HCT116 (cell line): ENCODE results near the gene CAPZB. TPM values are rescaled to one million over a fixed set of nuclear protein-coding genes. Genes with fewer than 3 reads are reported as not detected.

Experiments
- ATAC-seq: fragments of 200-7000 bp; cut with Tn5 transposase; 2 replicates; pipeline ENCODE4 v1.9.1; 2020; ENCODE audit warnings: mild to moderate bottlenecking, moderate library complexity
- BruUV-seq: library from RNA; stranded (reverse); fragments of 400-500 nt; replicated peaks from 2 replicates; lab custom pipeline; 2021; lab: Mats Ljungman, UMichigan
- CTCF ChIA-PET: fragments of 300-600 bp; sonication (Branson Sonifier 250); formaldehyde crosslinking; loops from one replicate; lab custom pipeline; 2021; ENCODE audit warnings: antibody characterized with exemption; lab: Charles Lee
- POLR2A ChIA-PET: fragments of 300-600, 350-600 bp; sonication (Branson Sonifier 250); formaldehyde crosslinking; loops from one replicate; lab custom pipeline; 2021; ENCODE audit warnings: antibody characterized with exemption; lab: Charles Lee
- RAD21 ChIA-PET, 2 experiments: fragments of 300-600 bp; sonication (Branson Sonifier 250); formaldehyde crosslinking; loops; one replicate each; lab custom pipeline; 2023; ENCODE audit warnings: low total read pairs in 2 of 2; ENCODE audit not compliant: uncharacterized antibody in 2 of 2, unreplicated experiment in 2 of 2, low non-redundant PET in 1 of 2; lab: Charles Lee
- DNase-seq: peaks from one replicate; pipeline ENCODE4 v3.0.0-alpha.2; 2010; ENCODE audit warnings: low read depth, low spot score
- H2AFZ ChIP-seq: fragments of 200-600 bp; shearing (Covaris generic), sonication (generic); 2 replicates; pipeline ENCODE4 v1.6.1; 2017; ENCODE audit warnings: low read depth, mixed run types, mixed read lengths, antibody characterized with exemption, low read length; ENCODE audit not compliant: poor library complexity, severe bottlenecking
- H3K27ac ChIP-seq: 2 replicates; pipeline ENCODE4 v1.5.1; 2012; ENCODE audit warnings: low read depth, low read length
- H3K27me3 ChIP-seq: fragments of 200-600 bp; sonication (generic); 2 replicates; pipeline ENCODE4 v1.6.1; 2016; ENCODE audit warnings: mixed run types, low read length, mixed read lengths; ENCODE audit not compliant: insufficient read depth
- H3K36me3 ChIP-seq, 2 experiments: fragments of 200-500 bp in 1 of 2; fragments of 200-600 bp in 1 of 2; sonication (Bioruptor generic) in 1 of 2; sonication (generic) in 1 of 2; 2 replicates each; pipeline versions ENCODE4 v1.5.1 to v1.6.1; 2014 to 2016; ENCODE audit warnings: low read length in 2 of 2, inconsistent platforms in 1 of 2, mixed read lengths in 1 of 2, mixed run types in 1 of 2; ENCODE audit not compliant: insufficient read depth in 2 of 2, control insufficient read depth in 1 of 2
- H3K4me1 ChIP-seq, 2 experiments: fragments of 200-600 bp in 1 of 2; sonication (generic) in 1 of 2; 2 replicates each; pipeline versions ENCODE4 v1.5.1 to v1.6.1; 2012 to 2017; ENCODE audit warnings: low read length in 2 of 2, inconsistent platforms in 1 of 2, mild to moderate bottlenecking in 1 of 2, mixed read lengths in 1 of 2, mixed run types in 1 of 2, moderate library complexity in 1 of 2; ENCODE audit not compliant: insufficient read depth in 2 of 2, control insufficient read depth in 1 of 2
- H3K4me2 ChIP-seq: fragments of 200-600 bp; sonication (generic); 2 replicates; pipeline ENCODE4 v1.6.1; 2017; ENCODE audit warnings: mixed run types, low read length, mixed read lengths
- H3K4me3 ChIP-seq, 2 experiments: fragments of 200-600 bp in 1 of 2; sonication (generic) in 1 of 2; replicated peaks in 1 of 2; 2 replicates each; pipeline ENCODE4 v1.5.1; 2011 to 2016; ENCODE audit warnings: low read length in 2 of 2, control low read depth in 1 of 2, low read depth in 1 of 2, mild to moderate bottlenecking in 1 of 2, mixed read lengths in 1 of 2, mixed run types in 1 of 2
- H3K79me2 ChIP-seq: fragments of 200-600 bp; sonication (generic); 2 replicates; pipeline ENCODE4 v1.6.1; 2017; ENCODE audit warnings: mild to moderate bottlenecking, mixed run types, low read length, moderate library complexity, mixed read lengths; ENCODE audit not compliant: insufficient read depth
- H3K9ac ChIP-seq: fragments of 200-600 bp; sonication (generic); 2 replicates; pipeline ENCODE4 v1.6.1; 2016; ENCODE audit warnings: low read length, mixed read lengths
- H3K9me2 ChIP-seq: fragments of 200-600 bp; sonication (generic), shearing (Covaris generic); 2 replicates; pipeline ENCODE4 v1.6.1; 2017; ENCODE audit warnings: mixed run types, mild to moderate bottlenecking, moderate library complexity; ENCODE audit not compliant: insufficient read depth
- H3K9me3 ChIP-seq, 2 experiments: fragments of 200-500 bp in 1 of 2; fragments of 200-600 bp in 1 of 2; sonication (Bioruptor generic) in 1 of 2; sonication (generic) in 1 of 2; 2 replicates each; pipeline ENCODE4 v1.6.1; 2014 to 2017; ENCODE audit warnings: low read length in 2 of 2, mixed read lengths in 2 of 2, inconsistent platforms in 1 of 2, low read depth in 1 of 2, mild to moderate bottlenecking in 1 of 2, mixed run types in 1 of 2, moderate library complexity in 1 of 2; ENCODE audit not compliant: control insufficient read depth in 1 of 2, insufficient read depth in 1 of 2
- H4K20me1 ChIP-seq: fragments of 200-600 bp; sonication (generic), shearing (Covaris generic); 2 replicates; pipeline ENCODE4 v1.6.1; 2017; ENCODE audit warnings: mixed run types, mild to moderate bottlenecking, moderate library complexity; ENCODE audit not compliant: insufficient read depth
- CEBPB ChIP-seq: IDR thresholded peaks from 2 replicates; pipeline ENCODE4 v1.6.1; 2012; ENCODE audit warnings: low read depth
- ELF1 ChIP-seq: IDR thresholded peaks from 2 replicates; pipeline ENCODE4 v1.6.1; 2012; ENCODE audit warnings: low read depth, borderline replicate concordance
- EZH2 ChIP-seq: fragments of 200-600 bp; sonication (generic); IDR thresholded peaks from 2 replicates; pipeline ENCODE4 v1.6.1; 2017; ENCODE audit warnings: antibody characterized with exemption, mixed run types
- JUND ChIP-seq: IDR thresholded peaks from 2 replicates; pipeline ENCODE4 v1.6.1; 2012
- POLR2AphosphoS5 ChIP-seq: IDR thresholded peaks from 2 replicates; pipeline ENCODE4 v1.6.1; 2011; ENCODE audit warnings: mild to moderate bottlenecking, low read depth, low read length, moderate library complexity
- RAD21 ChIP-seq: IDR thresholded peaks from 2 replicates; pipeline ENCODE4 v1.6.1; 2012; ENCODE audit warnings: low read depth, mild to moderate bottlenecking
- REST ChIP-seq: IDR thresholded peaks from 2 replicates; pipeline ENCODE4 v1.6.1; 2012; ENCODE audit warnings: low read depth
- SIN3A ChIP-seq: IDR thresholded peaks from 2 replicates; pipeline ENCODE4 v1.6.1; 2012; ENCODE audit warnings: low read depth
- SP1 ChIP-seq: IDR thresholded peaks from 2 replicates; pipeline ENCODE4 v1.6.1; 2012; ENCODE audit warnings: low read depth
- SRF ChIP-seq: IDR thresholded peaks from 2 replicates; pipeline ENCODE4 v1.6.1; 2012; ENCODE audit warnings: low read depth
- TCF7L2 ChIP-seq: IDR thresholded peaks from 2 replicates; pipeline ENCODE4 v1.7.0; 2011; ENCODE audit warnings: borderline replicate concordance, inconsistent platforms; ENCODE audit not compliant: insufficient read depth, insufficient read length; ENCODE audit errors: extremely low read depth
- ZNF274 ChIP-seq: fragments of 200-500 bp; sonication (Bioruptor generic); IDR thresholded peaks from 2 replicates; pipeline ENCODE4 v1.6.1; 2014; ENCODE audit warnings: mild to moderate bottlenecking, low read depth, low read length, inconsistent platforms
- intact Hi-C: fragments of 100-400 bp; cut with micrococcal nuclease; formaldehyde crosslinking; loops from 2 replicates; pipeline ENCODE4 v1.10.0; 2022
- total RNA-seq: library from RNA; stranded (reverse); gene quantifications from one replicate; pipeline ENCODE4 v1.2.1, GENCODE V29; 2021; ENCODE audit not compliant: unreplicated experiment
- TF ChIP-seq, protein P1 (sequence below): IDR thresholded peaks from 2 replicates; pipeline ENCODE4 v1.6.1; 2011; ENCODE audit warnings: mild to moderate bottlenecking, low read length, moderate library complexity; ENCODE audit not compliant: insufficient replicate concordance; ENCODE audit errors: extremely low read depth

CAPZB gene
- total RNA-seq, 1 experiment from 2014 or later, result 203 TPM

DNA sequence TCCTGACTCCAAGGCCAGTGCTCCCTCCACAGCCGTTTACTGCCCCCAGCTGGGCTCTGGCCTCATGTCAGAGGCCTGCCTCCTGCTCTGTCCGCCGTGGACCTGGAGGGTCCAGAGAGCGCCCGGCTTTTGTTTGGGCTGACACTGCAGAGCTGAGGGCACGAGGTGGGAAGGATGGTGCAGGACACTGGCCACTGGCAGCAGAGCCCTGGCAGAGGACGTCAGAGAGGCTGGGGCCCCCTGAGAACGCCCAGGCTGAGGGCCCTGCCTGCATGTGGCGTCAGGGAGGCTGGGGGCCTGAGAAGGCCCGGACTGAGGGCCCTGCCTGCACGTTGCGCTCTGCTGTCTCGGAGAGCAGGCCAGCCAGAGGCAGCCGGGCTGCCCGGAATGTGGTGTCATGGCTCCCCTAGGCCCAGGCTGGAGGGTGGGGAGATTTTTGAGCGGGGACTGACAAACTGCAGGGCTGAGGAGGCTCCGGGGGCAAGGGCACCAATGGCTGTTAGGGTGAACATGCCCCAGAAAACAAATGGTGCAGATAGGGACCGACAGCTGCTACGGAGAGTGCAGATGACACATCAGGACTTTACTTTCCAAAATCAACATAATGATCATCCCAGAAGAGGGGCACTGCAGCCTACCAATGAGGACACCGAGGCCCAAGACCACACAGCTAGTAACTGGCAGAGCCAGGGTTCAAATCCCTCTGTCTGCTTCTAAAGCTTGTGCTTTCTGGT lies 141.6 kb downstream of the CAPZB start:
- H3K9ac ChIP-seq, result no peak overlapping the region
- H3K79me2 ChIP-seq, result no peaks in the 10 kb centered on the region
- H2AFZ ChIP-seq, result no peak overlapping the region
- intact Hi-C loops, result loop anchor here (1.0 to 5.0 kb wide), 3 partner anchors 144 to 309 kb away; partner anchors contain the start of gene CAPZB
- BruUV-seq, result no TSS peak
- H3K9me3 ChIP-seq, result no peaks in the 10 kb centered on the region
- no peak for DNase-seq
- TF ChIP-seq, protein P1, sequence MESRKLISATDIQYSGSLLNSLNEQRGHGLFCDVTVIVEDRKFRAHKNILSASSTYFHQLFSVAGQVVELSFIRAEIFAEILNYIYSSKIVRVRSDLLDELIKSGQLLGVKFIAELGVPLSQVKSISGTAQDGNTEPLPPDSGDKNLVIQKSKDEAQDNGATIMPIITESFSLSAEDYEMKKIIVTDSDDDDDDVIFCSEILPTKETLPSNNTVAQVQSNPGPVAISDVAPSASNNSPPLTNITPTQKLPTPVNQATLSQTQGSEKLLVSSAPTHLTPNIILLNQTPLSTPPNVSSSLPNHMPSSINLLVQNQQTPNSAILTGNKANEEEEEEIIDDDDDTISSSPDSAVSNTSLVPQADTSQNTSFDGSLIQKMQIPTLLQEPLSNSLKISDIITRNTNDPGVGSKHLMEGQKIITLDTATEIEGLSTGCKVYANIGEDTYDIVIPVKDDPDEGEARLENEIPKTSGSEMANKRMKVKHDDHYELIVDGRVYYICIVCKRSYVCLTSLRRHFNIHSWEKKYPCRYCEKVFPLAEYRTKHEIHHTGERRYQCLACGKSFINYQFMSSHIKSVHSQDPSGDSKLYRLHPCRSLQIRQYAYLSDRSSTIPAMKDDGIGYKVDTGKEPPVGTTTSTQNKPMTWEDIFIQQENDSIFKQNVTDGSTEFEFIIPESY, result no peak
- no peak for TF ChIP-seq CEBPB
- TF ChIP-seq TCF7L2, result no peak
- TF ChIP-seq SIN3A, result no peak
- TF ChIP-seq RAD21, result no peak
- TF ChIP-seq SP1, result no peak
- no peak for TF ChIP-seq ZNF274
- TF ChIP-seq SRF, result no peak
- TF ChIP-seq JUND, result no peak
- no peak for TF ChIP-seq POLR2AphosphoS5
- TF ChIP-seq REST, result no peak
- TF ChIP-seq ELF1, result no peak
- TF ChIP-seq EZH2, result no peak
- ATAC-seq, result no peak
- H3K4me2 ChIP-seq, result no peak overlapping the region
- POLR2A ChIA-PET, result no interaction called here
- no peaks in the 10 kb centered on the region for H4K20me1 ChIP-seq
- RAD21 ChIA-PET, result interaction anchor here in 1 of 2 experiments (0.6 kb wide), 1 partner anchor 459 kb away, joined by 3 read pairs; no protein-coding TSS in a partner anchor
- H3K9me2 ChIP-seq, result no peaks in the 10 kb centered on the region
- no peak overlapping the region for H3K4me3 ChIP-seq
- H3K27me3 ChIP-seq, result no peaks in the 10 kb centered on the region
- H3K36me3 ChIP-seq, result no peaks in the 10 kb centered on the region; a peak in 1 of 4 replicates
- CTCF ChIA-PET, result interaction anchor here (0.9 to 1.3 kb wide), 4 partner anchors 238 to 317 kb away, joined by 3 to 5 read pairs (median 3); no protein-coding TSS in a partner anchor
- peaks cover 3 to 9% of the 10 kb centered on the region in 2 experiments; a peak in 3 of 4 replicates for H3K4me1 ChIP-seq
- H3K27ac ChIP-seq, result no peak overlapping the region
